Measurements from ENCODE around the gene FAM43B. TPM values are rescaled to one million over a fixed set of nuclear protein-coding genes. Genes with fewer than 3 reads are reported as not detected.

The FAM43B gene
- total RNA-seq, 2 donors from 2014 or later, result 0.13 to 0.29 TPM

- Mint-ChIP-seq H3K36me3 (ENCODE audit: low read depth) (no peaks in the 10 kb centered on the region), H3K27me3 (ENCODE audit: insufficient read depth) (peaks cover 38% of the 10 kb centered on the region), H3K4me3 (no peak overlapping the region), H3K9me3 (no peaks in the 10 kb centered on the region), H3K4me1 (no peaks in the 10 kb centered on the region), H3K27ac (no peak overlapping the region)
- TF ChIP-seq CTCF (conservative IDR thresholded peaks at IDR 0.05), result no peak
- Histone ChIP-seq H3K36me3 (ENCODE audit: control insufficient read depth, insufficient read depth, low read length) (no peaks in the 10 kb centered on the region), H3K27me3 (ENCODE audit: control insufficient read depth, insufficient read depth, low read length, poor library complexity, severe bottlenecking) (peaks cover 42% of the 10 kb centered on the region), H3K4me1 (ENCODE audit: control insufficient read depth, insufficient read depth, low read length) (no peaks in the 10 kb centered on the region), H3K27ac (ENCODE audit: low read depth, low read length) (no peak overlapping the region), H3K9ac (ENCODE audit: extremely low read depth, low read length, poor library complexity, severe bottlenecking) (no peak overlapping the region), H3K9me3 (ENCODE audit: control insufficient read depth, low read length) (peaks cover 6% of the 10 kb centered on the region), H3K4me3 (ENCODE audit: low read length) (no peak overlapping the region)
- DNase-seq, result no peak
- WGBS, 2 experiments (ENCODE audit: insufficient coverage in 1 of 2, insufficient read length in 1 of 2), result 83 to 88% methylated on average over 2 to 4 of the region's 4 CpGs
These were observed 17.2 kb downstream of the FAM43B start for GRCh38 chr1:20569523-20570098.

- TF ChIP-seq CTCF (conservative IDR thresholded peaks at IDR 0.05), result no peak
- DNase-seq, result no peak
- Histone ChIP-seq H3K4me1 (ENCODE audit: control insufficient read depth, insufficient read depth, low read length) (no peaks in the 10 kb centered on the region), H3K27ac (ENCODE audit: low read depth, low read length) (no peak overlapping the region), H3K4me3 (ENCODE audit: low read length) (no peak overlapping the region), H3K9ac (ENCODE audit: extremely low read depth, low read length, poor library complexity, severe bottlenecking) (no peak overlapping the region), H3K9me3 (ENCODE audit: control insufficient read depth, low read length) (peaks cover 6% of the 10 kb centered on the region), H3K27me3 (ENCODE audit: control insufficient read depth, insufficient read depth, low read length, poor library complexity, severe bottlenecking) (peaks cover 44% of the 10 kb centered on the region), H3K36me3 (ENCODE audit: control insufficient read depth, insufficient read depth, low read length) (no peaks in the 10 kb centered on the region)
- no peak overlapping the region for H3K4me3 Mint-ChIP-seq
- H3K4me1 Mint-ChIP-seq, result no peaks in the 10 kb centered on the region
- no peak overlapping the region for H3K27ac Mint-ChIP-seq
- H3K36me3 Mint-ChIP-seq (ENCODE audit: low read depth), result no peaks in the 10 kb centered on the region
- H3K9me3 Mint-ChIP-seq, result no peaks in the 10 kb centered on the region
- 79 to 92% methylated on average over 4 to 5 of the region's 5 CpGs for WGBS, 2 experiments (ENCODE audit: insufficient coverage in 1 of 2, insufficient read length in 1 of 2)
- peaks cover 38% of the 10 kb centered on the region for H3K27me3 Mint-ChIP-seq (ENCODE audit: insufficient read depth)
These were observed 19.1 kb downstream of the FAM43B start for GRCh38 chr1:20571427-20571826.

GRCh38 chr1:20573987-20574386, 21.6 kb downstream of the FAM43B start:
- peaks cover 40% of the 10 kb centered on the region for H3K27me3 ChIP-seq (ENCODE audit: control insufficient read depth, insufficient read depth, low read length, poor library complexity, severe bottlenecking)
- no peak for DNase-seq
- H3K4me3 ChIP-seq (ENCODE audit: low read length), result no peak overlapping the region
- Mint-ChIP-seq H3K27ac (no peak overlapping the region), H3K27me3 (ENCODE audit: insufficient read depth) (peaks cover 38% of the 10 kb centered on the region), H3K4me1 (no peaks in the 10 kb centered on the region), H3K4me3 (no peak overlapping the region), H3K9me3 (no peaks in the 10 kb centered on the region), H3K36me3 (ENCODE audit: low read depth) (no peaks in the 10 kb centered on the region)
- no peaks in the 10 kb centered on the region for H3K36me3 ChIP-seq (ENCODE audit: control insufficient read depth, insufficient read depth, low read length)
- TF ChIP-seq CTCF (conservative IDR thresholded peaks at IDR 0.05), result no peak
- H3K9me3 ChIP-seq (ENCODE audit: control insufficient read depth, low read length), result peaks cover 6% of the 10 kb centered on the region
- 57 to 79% methylated on average over 1 of the region's 1 CpG for WGBS, 2 experiments (ENCODE audit: insufficient coverage in 1 of 2, insufficient read length in 1 of 2)
- H3K4me1 ChIP-seq (ENCODE audit: control insufficient read depth, insufficient read depth, low read length), result no peaks in the 10 kb centered on the region
- no peak overlapping the region for H3K27ac ChIP-seq (ENCODE audit: low read depth, low read length)
- no peak overlapping the region for H3K9ac ChIP-seq (ENCODE audit: extremely low read depth, low read length, poor library complexity, severe bottlenecking)

Measured in endodermal cell (in vitro differentiated cells).